Globus pallidus (tissue), 1 donor: ENCODE data around the gene UNC50.
"Not testable (repeated sequence)": the region's sequence is repeated elsewhere in the genome, so short reads cannot be mapped to it uniquely, and the experiment has no call there.

ENCODE experiments used
- DNase-seq: peaks from one replicate; pipeline ENCODE4 v3.0.0-alpha.2; 2015; ENCODE audit warnings: low spot score

UNC50 gene

GRCh38 chr2:98608962-98609604 lies 694 bp downstream of the UNC50 start:
- DNase-seq = no peak

DNA sequence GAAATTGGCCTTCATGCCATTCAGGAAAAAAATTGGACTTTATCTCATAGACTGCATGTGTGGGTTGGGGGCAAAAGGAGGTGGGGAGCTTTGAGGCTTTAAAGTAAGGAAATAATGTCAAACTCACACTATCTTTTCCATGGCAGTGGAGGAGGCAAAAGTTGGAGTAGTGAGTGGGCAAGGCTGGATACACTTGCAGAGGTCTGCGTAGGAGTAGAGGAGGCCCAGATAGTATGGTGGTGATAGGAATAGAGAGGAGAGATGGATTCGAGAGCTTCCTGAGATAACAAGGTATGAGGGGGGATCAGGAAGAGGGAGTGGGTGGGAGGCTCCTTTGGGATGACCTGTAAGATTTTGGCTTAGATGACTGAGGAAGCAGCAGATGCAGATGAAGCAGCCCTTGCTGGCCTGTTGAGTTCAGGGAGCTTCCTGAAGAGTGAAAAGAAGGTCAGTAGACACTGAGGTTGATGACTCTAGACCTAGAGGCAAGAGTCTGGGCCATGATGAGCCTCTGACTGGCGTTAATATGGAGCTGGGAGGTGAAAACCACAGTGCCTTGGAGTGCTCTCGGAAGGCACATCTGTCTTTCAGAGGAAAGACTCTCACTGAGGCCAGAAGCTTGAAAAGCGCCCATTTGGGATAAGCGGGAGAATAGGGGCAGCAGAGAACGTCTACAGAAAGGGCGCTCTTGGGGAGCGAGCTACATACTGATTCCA lies 5.8 kb downstream of the UNC50 start:
- DNase-seq = no peak

- no peak for DNase-seq
These were observed 7.1 kb downstream of the UNC50 start for GRCh38 chr2:98615481-98615880.

DNA sequence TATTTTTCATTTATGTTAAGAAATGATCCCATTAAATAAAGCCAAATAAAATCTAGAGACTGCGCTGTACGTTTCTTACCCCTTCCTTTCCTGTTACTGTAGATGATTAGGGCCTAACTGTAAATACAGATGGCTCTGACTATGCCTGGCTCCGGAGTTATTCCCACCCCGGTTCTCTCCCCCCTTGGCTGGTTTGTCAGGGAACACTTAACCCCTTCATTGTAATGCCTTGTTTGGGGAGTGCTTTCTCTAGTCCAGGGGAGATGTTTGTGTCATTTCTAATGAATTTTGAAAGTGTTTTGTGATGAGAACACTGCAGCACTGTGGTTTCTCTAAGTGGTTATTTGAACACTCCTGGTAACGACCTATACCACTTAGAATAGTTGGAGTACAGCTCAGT lies 8.8 kb downstream of the UNC50 start:
- no peak for DNase-seq

- DNase-seq = peak; percentile 5
These were observed 15.3 kb downstream of the UNC50 start for GRCh38 chr2:98623657-98624056.

DNA sequence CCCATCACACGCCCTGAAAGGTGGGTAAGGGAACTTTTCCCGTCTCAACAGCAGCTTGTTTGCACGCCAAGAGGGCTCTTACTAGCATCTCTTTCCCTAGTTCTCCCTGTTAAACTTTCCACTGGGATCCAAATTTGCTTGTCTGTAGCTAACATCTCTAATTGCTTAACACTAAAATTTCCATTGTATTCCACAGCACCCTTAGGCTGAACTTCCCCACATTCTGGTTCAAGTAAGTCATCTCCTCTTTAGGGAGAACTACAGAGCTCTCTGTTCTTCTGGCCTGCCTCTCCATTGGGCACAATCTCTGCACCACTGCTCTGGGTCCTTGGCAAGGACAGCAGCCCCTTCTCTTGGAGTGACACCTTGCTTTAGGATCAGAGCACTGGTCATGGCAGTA lies 24.0 kb downstream of the UNC50 start:
- DNase-seq = no peak

GRCh38 chr2:98634406-98635092 lies 26.2 kb downstream of the UNC50 start:
- DNase-seq = no peak

- no peak for DNase-seq
These were observed 29.2 kb downstream of the UNC50 start for GRCh38 chr2:98637401-98638147.

GRCh38 chr2:98643496-98644100 lies 35.2 kb downstream of the UNC50 start:
- no peak for DNase-seq

DNA sequence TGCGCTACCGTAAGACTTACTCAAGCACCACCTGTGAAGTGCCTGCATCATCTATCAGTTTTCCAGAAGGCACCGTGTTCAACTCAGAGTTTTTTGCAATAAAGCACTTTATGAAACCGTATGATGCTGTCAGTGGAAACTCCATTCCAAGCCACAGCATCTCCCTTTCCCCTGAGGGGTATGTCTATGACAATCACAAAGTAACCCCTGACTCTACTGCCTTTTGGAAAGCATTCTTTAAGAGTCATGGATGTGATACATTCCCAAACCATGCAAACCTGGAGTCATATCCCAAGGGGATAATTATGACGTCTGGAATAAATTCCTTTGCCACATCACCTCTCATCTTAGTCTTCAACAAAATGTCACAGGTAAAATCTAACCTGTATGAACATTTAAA lies 39.2 kb downstream of the UNC50 start:
- no peak for DNase-seq

- no peak for DNase-seq
These were observed 40.1 kb downstream of the UNC50 start for GRCh38 chr2:98648451-98648850.

- peak; percentile 83 for DNase-seq
These were observed 41.0 kb downstream of the UNC50 start for GRCh38 chr2:98649135-98649991.

DNA sequence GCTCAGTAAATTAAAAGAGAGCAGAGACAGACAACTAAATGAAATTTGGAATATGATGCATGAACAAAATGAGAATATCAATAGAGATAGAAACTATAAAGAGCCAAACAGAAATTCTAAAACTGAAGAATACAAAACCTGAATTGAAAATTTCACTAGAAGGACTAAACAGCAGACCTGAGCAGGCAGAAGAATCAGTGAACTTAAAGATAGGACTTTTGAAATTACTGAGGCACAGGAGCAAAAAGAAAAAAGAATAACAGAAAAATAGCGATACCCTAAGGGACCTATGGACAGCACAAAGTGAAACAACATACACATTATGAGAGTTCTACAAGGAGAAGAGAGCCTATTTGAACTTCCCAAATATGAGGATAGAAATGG lies 41.6 kb downstream of the UNC50 start:
- DNase-seq = no peak

DNA sequence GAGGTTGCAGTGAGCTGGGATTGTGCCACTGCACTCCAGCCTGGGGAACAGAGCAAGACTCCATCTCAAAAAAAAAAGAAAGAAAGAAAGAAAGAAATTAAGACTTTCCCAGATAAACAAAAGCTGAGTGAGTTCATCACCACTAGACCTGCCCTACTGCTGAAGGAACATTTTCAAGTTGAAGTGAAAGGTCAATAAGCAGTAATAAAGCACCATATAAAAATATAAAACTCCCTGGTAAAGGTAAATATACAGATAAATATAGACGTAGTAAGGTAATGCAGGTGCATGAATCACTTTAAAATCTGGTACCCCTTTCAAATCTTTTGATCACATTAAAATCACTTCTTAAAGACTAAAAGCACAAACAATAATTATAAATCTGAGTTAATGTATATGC lies 42.6 kb downstream of the UNC50 start:
- no peak for DNase-seq

DNA sequence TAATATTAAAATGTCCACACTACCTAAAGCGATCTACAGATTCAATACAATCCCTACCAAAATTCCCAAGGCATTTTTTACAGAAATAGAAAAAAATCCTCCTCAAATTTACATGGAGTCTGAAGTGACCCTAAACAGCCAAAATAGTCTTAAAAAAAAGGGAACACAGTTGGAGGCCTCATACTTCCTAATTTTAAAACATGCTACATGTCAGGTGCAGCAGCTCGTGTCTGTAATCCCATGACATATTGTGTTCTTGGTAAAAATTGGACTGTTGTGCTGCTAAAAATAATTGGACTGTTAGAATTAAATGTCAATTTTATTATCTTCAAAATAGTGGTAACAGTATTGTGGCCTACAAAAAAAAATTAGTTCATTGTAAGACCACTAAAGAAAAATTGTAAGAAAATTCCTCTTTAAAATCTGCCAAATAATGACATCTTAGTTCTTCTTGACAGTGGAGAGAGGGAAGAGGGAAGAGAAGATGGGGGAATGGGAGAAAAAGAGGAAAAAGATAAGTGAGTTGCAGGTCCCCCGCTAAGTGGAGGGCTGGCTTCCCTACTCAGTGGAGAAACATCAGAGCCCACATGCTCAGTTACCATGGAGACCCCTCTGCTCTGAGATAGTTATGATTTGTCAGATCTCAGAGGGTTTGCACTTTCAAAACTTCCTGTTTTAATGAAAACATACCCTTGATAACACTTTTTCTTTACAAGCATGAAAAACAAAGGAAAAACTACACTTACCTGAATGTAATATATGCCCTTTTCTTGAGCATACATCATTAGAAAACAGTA lies 46.5 kb downstream of the UNC50 start:
- DNase-seq = no peak

DNA sequence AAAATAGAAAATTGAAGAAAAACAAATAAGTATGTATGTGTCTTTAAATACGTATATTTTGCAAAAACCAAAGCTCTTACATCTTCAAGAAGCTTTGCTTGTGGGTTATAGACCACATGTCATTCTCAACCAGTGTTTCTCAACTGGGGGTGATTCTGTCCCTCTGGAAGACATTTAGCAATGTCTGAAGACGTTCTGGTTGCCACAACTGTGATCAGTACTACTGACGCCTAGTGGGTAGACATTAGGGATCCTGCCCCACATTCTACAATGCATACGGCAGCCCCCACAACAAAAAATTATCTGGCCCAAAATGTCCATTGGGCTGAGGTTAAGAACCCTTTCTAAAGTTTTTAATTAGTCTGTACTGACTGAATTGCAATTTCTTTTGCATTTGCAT lies 48.4 kb downstream of the UNC50 start:
- DNase-seq = no peak

DNA sequence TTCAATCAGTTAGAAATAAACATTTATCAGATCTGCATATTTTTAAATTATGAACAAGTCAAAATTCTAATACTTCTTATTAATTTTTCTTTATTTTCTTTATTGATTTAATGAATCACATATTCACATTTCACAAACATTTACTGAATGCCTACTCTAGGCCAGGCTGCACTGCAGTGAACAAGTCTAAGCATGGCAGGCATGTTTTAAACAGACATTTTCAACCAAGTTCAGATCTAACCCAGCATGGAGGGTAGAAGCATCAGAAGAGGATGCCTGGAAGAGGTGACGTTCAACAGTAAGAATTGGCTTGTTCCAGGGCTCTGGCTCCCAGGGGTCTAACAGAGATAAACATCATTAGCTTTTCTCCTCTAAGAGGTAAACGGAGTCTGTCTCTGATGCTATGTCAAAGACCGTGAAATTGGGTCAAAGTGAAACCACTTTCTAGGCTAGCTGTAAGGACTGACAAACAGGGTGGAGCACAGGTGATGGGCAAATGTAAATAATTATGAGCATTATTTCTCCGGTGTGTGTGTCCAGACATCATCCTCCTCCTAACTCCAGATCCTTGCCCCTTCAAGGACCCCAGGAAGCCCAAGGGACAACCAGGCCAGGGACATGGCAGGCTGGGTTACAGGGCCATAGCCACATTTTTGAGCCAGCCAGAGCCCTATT lies 50.6 kb downstream of the UNC50 start:
- no peak for DNase-seq

- not testable (repeated sequence) for DNase-seq
These were observed 51.1 kb downstream of the UNC50 start for GRCh38 chr2:98659491-98659840.

- no peak for DNase-seq
These were observed 55.2 kb downstream of the UNC50 start for GRCh38 chr2:98663511-98664090.

DNA sequence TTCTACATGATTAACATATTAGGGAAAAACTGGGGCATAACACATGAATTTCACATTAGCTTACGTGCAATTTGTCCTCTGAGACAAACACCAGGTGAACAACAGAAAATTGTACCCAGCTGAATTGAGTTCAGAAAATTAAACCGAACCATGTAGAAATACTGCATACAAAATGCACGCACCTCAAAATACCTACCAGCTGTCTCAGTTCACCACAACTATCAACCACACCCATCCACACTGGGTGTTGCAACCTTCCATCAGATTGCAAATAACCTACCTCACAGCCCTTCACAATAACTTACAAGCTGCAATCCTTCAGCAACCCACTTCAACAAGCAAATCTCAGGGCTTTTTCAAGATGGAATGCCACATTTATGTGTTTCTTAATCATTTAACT lies 55.9 kb downstream of the UNC50 start:
- no peak for DNase-seq
